H1 (cell line): Measurements from ENCODE around the gene CALML5.

Experiments
- CTCF ChIP-seq, 3 experiments: IDR thresholded peaks; 1 replicate in 2 of 3; 2 replicates in 1 of 3; pipeline versions ENCODE4 v1.5.1 to v1.6.1; 2011; ENCODE audit warnings: low read length in 3 of 3, mild to moderate bottlenecking in 3 of 3, inconsistent platforms in 2 of 3, low read depth in 1 of 3, moderate library complexity in 1 of 3; ENCODE audit not compliant: insufficient read depth in 1 of 3; ENCODE audit errors: control extremely low read depth in 1 of 3
- POLR2A ChIP-seq, 2 experiments: IDR thresholded peaks; 1 replicate in 1 of 2; 2 replicates in 1 of 2; pipeline ENCODE4 v1.6.1; 2011; ENCODE audit warnings: low read depth in 2 of 2, low read length in 2 of 2, mild to moderate bottlenecking in 2 of 2; ENCODE audit errors: control extremely low read depth in 1 of 2
- POLR2AphosphoS5 ChIP-seq: IDR thresholded peaks from 2 replicates; pipeline ENCODE4 v1.6.1; 2011; ENCODE audit warnings: low read depth, low read length
- RAD21 ChIP-seq, 2 experiments: IDR thresholded peaks in 1 of 2; conservative IDR thresholded peaks in 1 of 2; 2 replicates each; pipeline ENCODE4 v1.6.1; 2011; ENCODE audit warnings: low read depth in 2 of 2, low read length in 2 of 2, improper control_type of control experiment in 1 of 2, inconsistent platforms in 1 of 2, mild to moderate bottlenecking in 1 of 2, moderate library complexity in 1 of 2
- SIRT6 ChIP-seq: IDR thresholded peaks from one replicate; pipeline ENCODE4 v1.7.1; 2012; ENCODE audit warnings: low read length, inconsistent platforms
- ZNF274 ChIP-seq: IDR thresholded peaks from 2 replicates; pipeline ENCODE4 v1.7.0; 2012; ENCODE audit warnings: low read length, borderline replicate concordance; ENCODE audit errors: extremely low read depth

GRCh38 chr10:5506246-5506645, 6.9 kb upstream of the CALML5 start:
- TF ChIP-seq RAD21 (IDR thresholded peaks at IDR 0.05 in 1 of 2, conservative IDR thresholded peaks at IDR 0.05 in 1 of 2; ENCODE audit: low read depth in 2 of 2, low read length in 2 of 2): no peak
- no peak for TF ChIP-seq POLR2A (IDR thresholded peaks at IDR 0.05; ENCODE audit: control extremely low read depth in 1 of 2, low read depth in 2 of 2, low read length in 2 of 2)
- no peak for TF ChIP-seq CTCF (IDR thresholded peaks at IDR 0.05; ENCODE audit: control extremely low read depth in 1 of 3, insufficient read depth in 1 of 3, low read depth in 1 of 3, low read length in 3 of 3)
- TF ChIP-seq POLR2AphosphoS5: no peak
- no peak for TF ChIP-seq ZNF274
- TF ChIP-seq SIRT6: no peak
